GM12864 (cell line): Measurements from ENCODE around the gene TSSK2.

ENCODE experiments used
- DNase-seq: peaks from one replicate; pipeline ENCODE4 v3.0.0-alpha.2; 2011; ENCODE audit warnings: low read depth
- H3K4me3 ChIP-seq: 2 replicates; pipeline ENCODE4 v1.5.1; 2011; ENCODE audit warnings: mild to moderate bottlenecking, low read depth, low read length, control low read depth
- TF ChIP-seq, protein P1 (sequence below): IDR thresholded peaks from 2 replicates; pipeline ENCODE4 v1.5.1; 2011; ENCODE audit warnings: low read depth, mild to moderate bottlenecking, moderate library complexity, low read length, control low read depth, inconsistent platforms; ENCODE audit errors: missing control alignments

The TSSK2 gene

DNA sequence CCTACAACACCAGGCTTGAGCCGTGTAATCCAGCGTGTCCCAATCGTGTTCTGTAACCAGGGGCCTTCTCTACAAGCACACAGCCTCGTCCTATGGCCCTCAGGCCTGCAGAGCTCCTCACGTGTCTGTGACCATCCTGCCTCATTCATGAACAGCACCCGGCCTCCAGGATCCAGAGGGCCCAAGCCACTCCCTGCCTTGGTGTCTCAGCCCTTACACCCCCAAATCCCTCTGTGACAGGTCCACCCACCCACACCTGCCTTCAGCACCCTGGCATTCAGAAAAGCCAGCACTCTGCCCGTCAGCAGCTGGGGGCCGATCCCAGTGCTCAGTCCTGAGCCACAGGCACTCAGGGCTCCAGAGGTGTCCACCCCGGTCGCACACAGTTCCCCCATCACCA, 5.8 kb downstream of the TSSK2 start:
- TF ChIP-seq, protein P1, sequence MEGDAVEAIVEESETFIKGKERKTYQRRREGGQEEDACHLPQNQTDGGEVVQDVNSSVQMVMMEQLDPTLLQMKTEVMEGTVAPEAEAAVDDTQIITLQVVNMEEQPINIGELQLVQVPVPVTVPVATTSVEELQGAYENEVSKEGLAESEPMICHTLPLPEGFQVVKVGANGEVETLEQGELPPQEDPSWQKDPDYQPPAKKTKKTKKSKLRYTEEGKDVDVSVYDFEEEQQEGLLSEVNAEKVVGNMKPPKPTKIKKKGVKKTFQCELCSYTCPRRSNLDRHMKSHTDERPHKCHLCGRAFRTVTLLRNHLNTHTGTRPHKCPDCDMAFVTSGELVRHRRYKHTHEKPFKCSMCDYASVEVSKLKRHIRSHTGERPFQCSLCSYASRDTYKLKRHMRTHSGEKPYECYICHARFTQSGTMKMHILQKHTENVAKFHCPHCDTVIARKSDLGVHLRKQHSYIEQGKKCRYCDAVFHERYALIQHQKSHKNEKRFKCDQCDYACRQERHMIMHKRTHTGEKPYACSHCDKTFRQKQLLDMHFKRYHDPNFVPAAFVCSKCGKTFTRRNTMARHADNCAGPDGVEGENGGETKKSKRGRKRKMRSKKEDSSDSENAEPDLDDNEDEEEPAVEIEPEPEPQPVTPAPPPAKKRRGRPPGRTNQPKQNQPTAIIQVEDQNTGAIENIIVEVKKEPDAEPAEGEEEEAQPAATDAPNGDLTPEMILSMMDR, result no peak
- no peak for DNase-seq

DNA sequence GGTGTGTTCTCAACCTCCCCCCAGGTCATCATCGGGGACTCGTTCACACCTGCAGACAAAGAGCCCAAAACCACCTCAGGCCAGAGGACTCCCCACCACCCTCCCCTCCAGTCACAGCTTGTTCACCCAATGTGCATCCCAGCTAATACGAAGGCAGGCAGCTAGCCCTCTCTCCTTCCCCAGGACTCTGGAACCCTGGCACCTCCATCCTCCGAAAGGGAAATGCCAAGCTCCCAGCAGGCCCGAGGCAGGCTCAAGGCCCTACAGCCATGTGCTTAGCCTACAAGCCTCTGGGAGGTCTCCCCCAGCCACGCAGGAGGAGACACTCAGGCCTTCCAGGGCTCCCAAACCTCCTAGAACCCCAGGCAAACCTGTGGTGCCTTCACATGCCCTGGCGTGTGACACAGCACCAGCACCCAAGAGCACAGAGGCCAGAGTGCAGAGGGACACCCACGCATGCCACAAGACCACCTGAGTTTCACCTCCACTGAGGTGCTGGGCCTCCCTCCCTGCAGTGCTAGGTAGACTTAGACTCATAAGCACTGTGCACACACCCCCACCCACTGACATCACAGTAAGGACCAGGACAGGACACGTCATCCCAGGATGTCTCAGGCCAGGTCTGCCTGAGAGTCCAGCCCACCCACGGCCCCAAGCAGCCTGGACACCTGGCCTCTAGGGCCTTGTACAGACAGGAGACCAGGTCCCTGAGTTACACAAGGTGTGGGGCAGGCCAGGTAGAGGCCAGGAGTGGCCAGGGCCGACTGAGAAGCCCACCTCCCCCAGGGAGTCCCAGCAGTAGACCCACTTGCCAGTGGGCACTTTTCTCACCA, 6.5 kb downstream of the TSSK2 start:
- no peak overlapping the region for H3K4me3 ChIP-seq
- DNase-seq, result no peak
- TF ChIP-seq, protein P1, result no peak

More for the DNA sequence above, 5.8 kb downstream of the TSSK2 start:
- H3K4me3 ChIP-seq, result no peak overlapping the region

DNA sequence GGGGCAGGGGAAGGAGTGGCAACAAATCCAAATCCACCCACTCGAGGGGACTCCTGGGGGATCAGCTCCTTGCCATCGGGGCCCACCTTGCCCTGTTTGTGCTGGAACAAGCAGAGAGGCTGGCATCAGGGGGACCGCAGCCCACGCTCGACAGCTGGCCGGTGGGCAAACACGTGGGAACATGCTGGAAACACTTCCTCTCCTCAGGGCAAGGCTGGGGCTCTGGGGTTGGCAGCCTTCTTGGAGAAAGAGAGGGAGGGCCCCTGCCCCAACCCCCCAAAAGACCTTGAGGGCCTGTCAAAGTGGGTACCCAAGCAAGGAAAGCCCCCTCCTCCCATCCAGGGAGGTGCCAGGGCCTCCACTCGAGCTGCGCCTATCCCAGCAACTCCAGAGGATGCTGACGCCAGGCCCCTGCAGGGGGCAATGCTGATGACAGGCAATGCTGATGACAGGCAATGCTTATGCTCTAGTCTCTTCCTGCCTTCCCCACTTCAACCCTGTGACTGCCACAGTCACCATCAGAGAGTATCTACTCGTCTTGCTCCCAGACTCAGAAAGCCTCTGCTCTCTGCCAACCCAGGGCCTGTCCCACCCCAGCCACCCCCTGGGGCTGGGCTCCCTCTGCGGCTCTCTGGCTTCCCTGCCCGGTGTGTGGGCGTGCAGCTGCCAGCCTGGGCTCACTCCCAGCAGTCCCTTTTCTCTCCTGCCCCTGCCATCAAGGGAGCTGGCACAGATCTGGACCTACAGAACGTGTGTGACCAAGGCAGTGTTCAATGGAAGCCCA, 7.3 kb downstream of the TSSK2 start:
- TF ChIP-seq, protein P1, result no peak
- no peak for DNase-seq
- H3K4me3 ChIP-seq, result no peak overlapping the region

DNA sequence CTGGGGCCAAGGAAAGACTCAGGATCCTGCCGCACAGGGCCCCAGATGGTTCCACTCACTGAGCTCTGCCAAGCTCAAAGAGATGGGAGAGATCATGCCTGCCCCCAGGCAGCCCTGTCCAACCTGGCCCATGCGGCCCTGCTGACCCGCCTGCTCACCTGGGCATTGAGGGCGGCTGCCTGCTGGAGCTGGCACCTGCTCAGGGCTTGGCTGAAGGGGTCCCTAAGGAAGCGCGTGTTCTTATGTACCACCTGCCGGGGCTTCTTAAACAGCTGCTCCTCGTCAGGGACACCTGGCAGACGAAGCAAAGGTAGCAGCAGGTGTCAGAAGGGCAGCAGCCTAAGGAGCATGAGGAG, 7.9 kb downstream of the TSSK2 start:
- TF ChIP-seq, protein P1, result no peak
- no peak overlapping the region for H3K4me3 ChIP-seq
- DNase-seq, result no peak

DNA sequence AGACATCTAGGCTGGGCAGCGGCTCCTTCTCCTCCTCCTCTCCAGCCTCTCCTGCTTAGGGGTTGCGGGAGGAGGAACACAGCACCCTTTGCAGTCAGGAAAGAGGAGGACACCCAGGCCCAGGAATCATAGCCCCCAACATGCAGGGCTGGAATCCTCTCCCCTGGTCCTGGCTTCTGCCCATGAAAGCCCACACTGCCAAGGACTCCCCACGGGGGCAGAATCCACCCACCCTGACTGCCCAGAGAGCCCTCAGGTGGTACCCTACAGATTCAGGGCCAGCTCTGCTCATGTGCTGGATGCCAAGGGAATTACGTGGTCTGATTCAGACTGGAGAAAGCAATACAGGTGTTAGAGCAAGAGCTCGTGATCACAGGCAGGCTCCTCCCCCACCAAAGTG, 8.9 kb downstream of the TSSK2 start:
- no peak for DNase-seq
- TF ChIP-seq, protein P1, result no peak
- H3K4me3 ChIP-seq, result no peak overlapping the region

DNA sequence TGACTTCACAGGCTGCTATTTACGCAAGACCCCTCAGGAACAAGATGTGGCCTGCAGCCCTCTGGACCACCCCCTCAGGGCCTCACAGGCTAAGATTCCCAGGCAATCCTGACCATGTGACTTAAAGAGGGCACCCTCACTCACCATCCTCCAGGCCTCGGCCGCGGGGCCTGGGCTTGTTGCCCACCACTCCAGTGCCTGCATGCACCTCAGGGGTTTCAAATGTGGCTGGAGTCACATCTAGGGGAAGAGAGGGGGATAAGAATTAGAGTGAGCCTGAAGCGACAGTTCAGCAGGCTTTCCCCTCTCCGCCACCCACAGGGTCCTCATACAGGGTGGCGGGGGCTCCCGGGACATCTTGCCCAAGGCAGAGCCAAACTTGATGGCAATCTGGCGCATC, 11.3 kb downstream of the TSSK2 start:
- H3K4me3 ChIP-seq, result no peak overlapping the region
- TF ChIP-seq, protein P1, result no peak

More for the DNA sequence above, 11.3 kb downstream of the TSSK2 start:
- DNase-seq, result no peak
